Measurements from ENCODE around the gene GAS7. TPM values are rescaled to one million over a fixed set of nuclear protein-coding genes. Genes with fewer than 3 reads are reported as not detected.

Gene GAS7
- total and polyA plus RNA-seq, 2 experiments from 2014 or later, result 1.9 to 10.7 TPM

- H3K27ac ChIP-seq (ENCODE audit: low read depth), result no peak overlapping the region
- H3K79me2 ChIP-seq (replicated peaks; ENCODE audit: insufficient read depth), result no peaks in the 10 kb centered on the region
- Mint-ChIP-seq H3K4me3 (no peak overlapping the region), H3K4me1 (peaks cover 40% of the 10 kb centered on the region), H3K9me3 (no peaks in the 10 kb centered on the region; the same call in 2 of the 3 replicates), H3K36me3 (ENCODE audit: low read depth) (no peaks in the 10 kb centered on the region), H3K27me3 (ENCODE audit: insufficient read depth, low read depth, poor library complexity) (peaks cover 9% of the 10 kb centered on the region), H3K27ac (no peak overlapping the region)
- H4K20me1 ChIP-seq (replicated peaks; ENCODE audit: insufficient read depth), result no peaks in the 10 kb centered on the region
- H3F3A ChIP-seq (replicated peaks; ENCODE audit: low read depth), result no peaks in the 10 kb centered on the region
- H3K9me2 ChIP-seq (ENCODE audit: insufficient read depth), result 0 out of 2 replicates have a peak, but pooled peaks cover 4% of the 10 kb centered on the region
- H3K4me3 ChIP-seq, result no peak overlapping the region
- TF ChIP-seq, protein P1, sequence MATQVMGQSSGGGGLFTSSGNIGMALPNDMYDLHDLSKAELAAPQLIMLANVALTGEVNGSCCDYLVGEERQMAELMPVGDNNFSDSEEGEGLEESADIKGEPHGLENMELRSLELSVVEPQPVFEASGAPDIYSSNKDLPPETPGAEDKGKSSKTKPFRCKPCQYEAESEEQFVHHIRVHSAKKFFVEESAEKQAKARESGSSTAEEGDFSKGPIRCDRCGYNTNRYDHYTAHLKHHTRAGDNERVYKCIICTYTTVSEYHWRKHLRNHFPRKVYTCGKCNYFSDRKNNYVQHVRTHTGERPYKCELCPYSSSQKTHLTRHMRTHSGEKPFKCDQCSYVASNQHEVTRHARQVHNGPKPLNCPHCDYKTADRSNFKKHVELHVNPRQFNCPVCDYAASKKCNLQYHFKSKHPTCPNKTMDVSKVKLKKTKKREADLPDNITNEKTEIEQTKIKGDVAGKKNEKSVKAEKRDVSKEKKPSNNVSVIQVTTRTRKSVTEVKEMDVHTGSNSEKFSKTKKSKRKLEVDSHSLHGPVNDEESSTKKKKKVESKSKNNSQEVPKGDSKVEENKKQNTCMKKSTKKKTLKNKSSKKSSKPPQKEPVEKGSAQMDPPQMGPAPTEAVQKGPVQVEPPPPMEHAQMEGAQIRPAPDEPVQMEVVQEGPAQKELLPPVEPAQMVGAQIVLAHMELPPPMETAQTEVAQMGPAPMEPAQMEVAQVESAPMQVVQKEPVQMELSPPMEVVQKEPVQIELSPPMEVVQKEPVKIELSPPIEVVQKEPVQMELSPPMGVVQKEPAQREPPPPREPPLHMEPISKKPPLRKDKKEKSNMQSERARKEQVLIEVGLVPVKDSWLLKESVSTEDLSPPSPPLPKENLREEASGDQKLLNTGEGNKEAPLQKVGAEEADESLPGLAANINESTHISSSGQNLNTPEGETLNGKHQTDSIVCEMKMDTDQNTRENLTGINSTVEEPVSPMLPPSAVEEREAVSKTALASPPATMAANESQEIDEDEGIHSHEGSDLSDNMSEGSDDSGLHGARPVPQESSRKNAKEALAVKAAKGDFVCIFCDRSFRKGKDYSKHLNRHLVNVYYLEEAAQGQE (IDR thresholded peaks at IDR 0.05; ENCODE audit: unreplicated experiment), result no peak
- TF ChIP-seq ETS1 (IDR thresholded peaks at IDR 0.05), result no peak
- TF ChIP-seq CTCF (conservative IDR thresholded peaks at IDR 0.05; ENCODE audit: low read depth in 2 of 2), result no peak
- no peak for TF ChIP-seq ZNF331 (CRISPR knock-in tag; IDR thresholded peaks at IDR 0.05; ENCODE audit: low read depth)
- TF ChIP-seq, protein P2, sequence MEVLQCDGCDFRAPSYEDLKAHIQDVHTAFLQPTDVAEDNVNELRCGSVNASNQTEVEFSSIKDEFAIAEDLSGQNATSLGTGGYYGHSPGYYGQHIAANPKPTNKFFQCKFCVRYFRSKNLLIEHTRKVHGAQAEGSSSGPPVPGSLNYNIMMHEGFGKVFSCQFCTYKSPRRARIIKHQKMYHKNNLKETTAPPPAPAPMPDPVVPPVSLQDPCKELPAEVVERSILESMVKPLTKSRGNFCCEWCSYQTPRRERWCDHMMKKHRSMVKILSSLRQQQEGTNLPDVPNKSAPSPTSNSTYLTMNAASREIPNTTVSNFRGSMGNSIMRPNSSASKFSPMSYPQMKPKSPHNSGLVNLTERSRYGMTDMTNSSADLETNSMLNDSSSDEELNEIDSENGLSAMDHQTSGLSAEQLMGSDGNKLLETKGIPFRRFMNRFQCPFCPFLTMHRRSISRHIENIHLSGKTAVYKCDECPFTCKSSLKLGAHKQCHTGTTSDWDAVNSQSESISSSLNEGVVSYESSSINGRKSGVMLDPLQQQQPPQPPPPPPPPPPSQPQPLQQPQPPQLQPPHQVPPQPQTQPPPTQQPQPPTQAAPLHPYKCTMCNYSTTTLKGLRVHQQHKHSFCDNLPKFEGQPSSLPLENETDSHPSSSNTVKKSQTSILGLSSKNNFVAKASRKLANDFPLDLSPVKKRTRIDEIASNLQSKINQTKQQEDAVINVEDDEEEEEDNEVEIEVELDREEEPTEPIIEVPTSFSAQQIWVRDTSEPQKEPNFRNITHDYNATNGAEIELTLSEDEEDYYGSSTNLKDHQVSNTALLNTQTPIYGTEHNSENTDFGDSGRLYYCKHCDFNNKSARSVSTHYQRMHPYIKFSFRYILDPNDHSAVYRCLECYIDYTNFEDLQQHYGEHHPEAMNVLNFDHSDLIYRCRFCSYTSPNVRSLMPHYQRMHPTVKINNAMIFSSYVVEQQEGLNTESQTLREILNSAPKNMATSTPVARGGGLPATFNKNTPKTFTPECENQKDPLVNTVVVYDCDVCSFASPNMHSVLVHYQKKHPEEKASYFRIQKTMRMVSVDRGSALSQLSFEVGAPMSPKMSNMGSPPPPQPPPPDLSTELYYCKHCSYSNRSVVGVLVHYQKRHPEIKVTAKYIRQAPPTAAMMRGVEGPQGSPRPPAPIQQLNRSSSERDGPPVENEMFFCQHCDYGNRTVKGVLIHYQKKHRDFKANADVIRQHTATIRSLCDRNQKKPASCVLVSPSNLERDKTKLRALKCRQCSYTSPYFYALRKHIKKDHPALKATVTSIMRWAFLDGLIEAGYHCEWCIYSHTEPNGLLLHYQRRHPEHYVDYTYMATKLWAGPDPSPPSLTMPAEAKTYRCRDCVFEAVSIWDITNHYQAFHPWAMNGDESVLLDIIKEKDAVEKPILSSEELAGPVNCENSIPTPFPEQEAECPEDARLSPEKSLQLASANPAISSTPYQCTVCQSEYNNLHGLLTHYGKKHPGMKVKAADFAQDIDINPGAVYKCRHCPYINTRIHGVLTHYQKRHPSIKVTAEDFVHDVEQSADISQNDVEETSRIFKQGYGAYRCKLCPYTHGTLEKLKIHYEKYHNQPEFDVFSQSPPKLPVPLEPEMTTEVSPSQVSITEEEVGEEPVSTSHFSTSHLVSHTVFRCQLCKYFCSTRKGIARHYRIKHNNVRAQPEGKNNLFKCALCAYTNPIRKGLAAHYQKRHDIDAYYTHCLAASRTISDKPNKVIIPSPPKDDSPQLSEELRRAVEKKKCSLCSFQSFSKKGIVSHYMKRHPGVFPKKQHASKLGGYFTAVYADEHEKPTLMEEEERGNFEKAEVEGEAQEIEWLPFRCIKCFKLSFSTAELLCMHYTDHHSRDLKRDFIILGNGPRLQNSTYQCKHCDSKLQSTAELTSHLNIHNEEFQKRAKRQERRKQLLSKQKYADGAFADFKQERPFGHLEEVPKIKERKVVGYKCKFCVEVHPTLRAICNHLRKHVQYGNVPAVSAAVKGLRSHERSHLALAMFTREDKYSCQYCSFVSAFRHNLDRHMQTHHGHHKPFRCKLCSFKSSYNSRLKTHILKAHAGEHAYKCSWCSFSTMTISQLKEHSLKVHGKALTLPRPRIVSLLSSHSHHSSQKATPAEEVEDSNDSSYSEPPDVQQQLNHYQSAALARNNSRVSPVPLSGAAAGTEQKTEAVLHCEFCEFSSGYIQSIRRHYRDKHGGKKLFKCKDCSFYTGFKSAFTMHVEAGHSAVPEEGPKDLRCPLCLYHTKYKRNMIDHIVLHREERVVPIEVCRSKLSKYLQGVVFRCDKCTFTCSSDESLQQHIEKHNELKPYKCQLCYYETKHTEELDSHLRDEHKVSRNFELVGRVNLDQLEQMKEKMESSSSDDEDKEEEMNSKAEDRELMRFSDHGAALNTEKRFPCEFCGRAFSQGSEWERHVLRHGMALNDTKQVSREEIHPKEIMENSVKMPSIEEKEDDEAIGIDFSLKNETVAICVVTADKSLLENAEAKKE (CRISPR knock-in tag; IDR thresholded peaks at IDR 0.05), result no peak
- TF ChIP-seq CREB1 (CRISPR knock-in tag; IDR thresholded peaks at IDR 0.05; ENCODE audit: low read depth), result no peak
- TF ChIP-seq EZH2 (IDR thresholded peaks at IDR 0.05; ENCODE audit: low read depth, unreplicated experiment), result no peak
- TF ChIP-seq ZNF114 (CRISPR knock-in tag; IDR thresholded peaks at IDR 0.05), result no peak
- no peak for TF ChIP-seq STAT1 (IDR thresholded peaks at IDR 0.05; ENCODE audit: unreplicated experiment)
- TF ChIP-seq POLR2AphosphoS5 (IDR thresholded peaks at IDR 0.05; ENCODE audit: low read depth), result no peak
- peaks cover 27% of the 10 kb centered on the region for H3K4me1 ChIP-seq (ENCODE audit: insufficient read depth)
- H2AFZ ChIP-seq, result no peak overlapping the region
- no peaks in the 10 kb centered on the region for H3K27me3 ChIP-seq (ENCODE audit: insufficient read depth)
- DNase-seq (ENCODE audit: low spot score) (no peak), ATAC-seq (no peak)
- H3K4me2 ChIP-seq, result no peak overlapping the region
- H3K36me3 ChIP-seq (ENCODE audit: insufficient read depth), result no peaks in the 10 kb centered on the region
Observed at GRCh38 chr17:10116267-10116666, 82.1 kb downstream of the GAS7 start.
